Hematopoietic multipotent progenitor cell (in vitro differentiated cells): Measurements from ENCODE around the gene CTSO. TPM values are rescaled to one million over a fixed set of nuclear protein-coding genes. Genes with fewer than 3 reads are reported as not detected.
"Not testable (repeated sequence)": the region's sequence is repeated elsewhere in the genome, so short reads cannot be mapped to it uniquely, and the experiment has no call there.

ENCODE experiments used
- DNase-seq, 3 donors: peaks; one replicate each; pipeline ENCODE4 v3.0.0-alpha.2; 2011 to 2015; ENCODE audit warnings: low read depth in 2 of 3, low spot score in 2 of 3
- total RNA-seq: library from RNA; depleted of rRNA; stranded (reverse); fragments of >200 nt; gene quantifications from one replicate; pipeline ENCODE4 v1.2.3, GENCODE V29; 2012

Gene CTSO
- total RNA-seq, 1 donor = 11.0 TPM

DNA sequence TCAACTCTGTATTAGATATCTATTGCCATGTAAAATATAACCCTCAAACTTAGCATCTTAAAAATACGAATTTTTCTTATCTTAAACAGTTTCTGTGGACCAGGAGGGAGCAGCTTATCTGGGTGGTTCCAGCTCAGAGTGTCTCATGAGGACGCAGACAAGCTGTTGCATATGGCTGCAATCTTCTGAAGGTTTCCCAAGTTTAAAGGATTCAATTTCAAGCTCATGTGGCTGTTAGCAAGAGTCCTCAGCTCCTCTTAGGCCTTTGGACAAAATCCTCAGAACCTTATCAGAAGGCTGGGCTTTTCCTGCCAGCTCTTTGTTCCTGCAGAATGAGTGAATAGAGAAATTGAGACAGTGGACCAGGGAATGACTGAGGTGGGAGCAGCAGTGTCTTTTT is 2.8 kb upstream of the CTSO start:
- DNase-seq = no peak

- no peak for DNase-seq
Measured at GRCh38 chr4:155954939-155955338, 1.3 kb upstream of the CTSO start.

GRCh38 chr4:155954118-155954685 is 536 bp upstream of the CTSO start:
- DNase-seq = peak in 1 of 3 donors; percentile 9

DNA sequence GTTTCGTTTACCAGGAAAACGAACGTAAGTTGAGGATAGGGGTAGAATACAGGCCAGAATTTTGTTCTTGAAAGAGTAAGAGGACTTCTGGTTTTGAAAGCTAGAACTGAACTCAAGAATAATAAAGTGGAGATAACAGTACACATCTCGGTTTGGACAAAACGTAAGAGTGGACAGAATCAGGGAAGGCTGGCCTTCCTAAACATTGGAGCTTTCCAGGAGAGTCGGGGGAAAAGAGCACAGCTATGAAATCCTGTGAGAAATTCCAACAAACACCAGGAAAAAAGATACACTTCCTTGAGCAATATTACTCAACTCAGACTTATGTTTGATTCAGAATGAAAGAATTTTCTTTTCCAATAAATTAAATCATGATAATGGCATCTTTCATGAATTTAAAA is 1.2 kb downstream of the CTSO start:
- no peak for DNase-seq

DNA sequence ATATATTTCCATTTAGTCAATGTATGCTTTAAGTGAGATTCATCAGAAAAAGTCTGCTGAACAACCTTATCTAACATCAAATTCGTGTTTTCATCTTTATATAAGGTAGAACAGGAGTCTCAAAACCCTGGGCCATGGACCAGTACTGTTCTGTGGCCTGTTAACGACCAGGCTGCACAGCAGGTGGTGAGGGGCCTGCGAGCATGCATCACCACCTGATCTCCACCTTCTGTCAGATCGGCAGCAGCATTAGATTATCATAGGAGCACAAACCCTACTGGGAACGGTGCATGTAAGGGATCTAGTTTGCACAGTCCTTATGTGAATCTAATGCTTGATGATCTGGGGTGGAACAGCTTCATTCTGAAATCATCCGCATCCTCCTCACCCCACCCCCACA is 3.2 kb downstream of the CTSO start:
- no peak for DNase-seq

DNA sequence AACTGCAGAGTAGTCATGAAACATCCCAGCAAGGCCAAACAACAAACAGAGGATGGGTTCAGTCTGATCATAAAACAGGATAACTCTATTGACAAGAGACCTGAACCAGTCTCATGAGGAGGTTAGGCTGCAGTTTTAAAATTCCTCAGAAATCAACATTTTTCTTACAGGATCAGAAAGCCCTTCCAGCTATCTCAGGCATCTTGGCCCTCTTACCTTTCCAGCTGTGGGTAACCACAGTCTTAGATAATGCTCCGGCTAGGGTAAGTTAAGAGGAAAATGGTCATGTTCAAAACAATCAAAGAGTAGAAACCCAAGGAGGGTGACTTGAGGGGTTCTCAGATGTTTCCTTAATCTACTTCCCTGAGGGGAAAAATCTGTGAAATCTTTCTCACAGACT is 5.1 kb downstream of the CTSO start:
- no peak for DNase-seq

- no peak for DNase-seq
Measured at GRCh38 chr4:155946486-155946885, 7.2 kb downstream of the CTSO start.

GRCh38 chr4:155944516-155944915 is 9.2 kb downstream of the CTSO start:
- no peak for DNase-seq

- DNase-seq = no peak
Measured at GRCh38 chr4:155943605-155944291, 9.9 kb downstream of the CTSO start.

GRCh38 chr4:155941820-155942219 is 11.8 kb downstream of the CTSO start:
- DNase-seq = no peak

DNA sequence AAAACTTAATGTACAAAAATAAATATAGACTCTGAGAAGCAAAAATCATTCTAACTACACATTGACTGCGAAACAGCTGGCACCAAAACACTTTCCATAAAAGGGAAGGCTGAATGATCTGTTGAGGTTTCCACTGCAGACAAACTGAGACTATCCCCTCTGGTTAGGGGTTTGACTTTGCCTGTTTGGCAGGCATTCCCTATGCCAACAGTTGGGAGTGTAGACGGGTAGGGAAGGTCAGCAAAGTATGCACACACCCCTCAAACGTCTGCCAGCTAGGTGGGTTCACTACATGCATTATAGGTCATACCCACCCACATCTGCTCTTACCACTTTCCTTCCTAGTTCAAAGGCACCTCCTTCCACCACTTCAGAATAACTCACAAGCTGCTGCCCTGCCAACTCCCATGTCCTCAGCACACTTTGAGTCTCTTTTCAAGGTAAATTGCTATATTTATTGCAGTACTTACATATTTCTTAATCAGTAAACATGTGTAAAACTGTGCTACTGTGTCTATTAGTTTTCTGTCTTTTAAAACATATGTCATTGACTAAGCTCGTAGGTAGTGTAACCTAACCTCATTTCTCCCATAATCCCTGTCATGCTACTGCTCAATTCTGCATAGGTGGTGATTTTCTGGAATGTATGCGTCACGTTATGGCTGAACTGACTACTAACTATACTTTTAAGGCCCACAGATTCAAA is 12.4 kb downstream of the CTSO start:
- DNase-seq = no peak

GRCh38 chr4:155935389-155935986 is 18.2 kb downstream of the CTSO start:
- no peak for DNase-seq

DNA sequence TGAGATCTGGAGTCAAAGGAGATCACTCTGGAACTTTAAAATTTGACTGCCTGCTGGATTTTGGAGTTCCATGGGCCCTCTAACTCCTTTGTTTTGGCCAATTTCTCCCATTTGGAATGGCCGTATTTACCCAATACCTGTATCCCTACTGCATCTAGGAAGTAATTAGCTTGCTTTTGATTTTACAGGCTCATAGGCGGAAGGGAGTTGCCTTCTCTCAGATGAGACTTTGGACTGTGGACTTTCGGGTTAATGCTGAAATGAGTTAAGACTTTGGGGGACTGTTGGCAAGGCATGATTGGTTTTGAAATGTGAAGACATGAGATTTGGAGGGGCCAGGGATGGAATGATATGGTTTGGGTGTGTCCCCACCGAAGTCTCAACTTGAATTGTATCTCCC is 19.0 kb downstream of the CTSO start:
- not testable (repeated sequence) for DNase-seq

DNA sequence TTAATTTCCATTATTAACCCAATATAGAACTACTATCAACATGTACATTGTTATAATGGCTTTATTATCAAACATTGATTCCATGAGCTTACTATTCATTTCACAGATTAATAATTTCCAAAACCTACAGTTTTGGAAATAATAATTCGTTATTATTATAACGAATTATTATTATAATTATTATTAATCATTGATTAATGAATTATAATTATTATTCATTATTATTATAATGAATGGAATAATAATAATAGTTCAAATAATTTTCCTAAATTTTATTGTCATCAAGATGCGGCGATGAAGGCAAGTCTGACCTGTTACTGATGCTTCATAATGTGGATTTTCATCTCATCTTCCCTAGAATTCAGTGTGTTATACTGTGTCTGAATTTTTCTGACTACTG is 22.0 kb downstream of the CTSO start:
- DNase-seq = no peak

GRCh38 chr4:155930330-155930729 is 23.3 kb downstream of the CTSO start:
- DNase-seq = no peak

- no peak for DNase-seq
Measured at GRCh38 chr4:155929833-155930232, 23.8 kb downstream of the CTSO start.

- DNase-seq = no peak
Measured at GRCh38 chr4:155924637-155925036, 29.0 kb downstream of the CTSO start.

DNA sequence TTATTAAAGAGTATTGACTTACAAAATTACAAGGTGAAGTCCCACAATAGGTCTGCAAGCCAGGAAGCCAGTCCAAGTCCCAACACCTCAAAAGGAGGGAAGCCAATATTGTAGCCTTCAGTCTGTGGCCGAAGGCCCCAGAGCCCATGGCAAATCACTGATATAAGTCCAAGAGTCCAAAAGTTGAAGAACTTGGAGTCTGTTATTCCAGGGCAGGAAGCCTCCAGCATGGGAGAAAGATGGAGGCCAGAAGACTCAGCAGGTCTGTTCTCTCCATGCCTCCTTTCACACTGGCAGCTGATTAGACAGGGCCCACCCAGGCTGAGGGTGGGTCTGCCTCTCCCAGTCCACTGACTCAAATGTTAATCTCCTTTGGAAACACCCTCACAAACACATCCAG is 32.1 kb downstream of the CTSO start:
- DNase-seq = no peak

DNA sequence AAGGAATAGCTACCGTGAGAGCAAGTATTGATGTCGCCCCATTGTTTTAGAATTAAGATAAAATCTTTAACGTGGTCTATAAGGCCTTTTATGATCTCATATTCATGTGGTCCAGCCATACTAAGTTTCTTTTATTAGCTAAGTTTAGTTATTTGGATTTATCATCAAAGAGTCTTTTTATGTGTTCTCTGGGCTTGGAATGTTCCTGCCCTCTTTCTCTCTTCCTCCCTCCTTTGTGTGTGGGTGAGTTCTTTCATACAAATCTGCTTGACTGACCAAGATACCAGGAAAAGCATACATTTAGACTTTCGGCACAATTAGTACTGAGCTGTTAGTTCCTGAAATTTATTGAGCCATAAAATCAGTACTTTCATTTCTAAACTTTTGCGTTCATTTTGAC is 38.9 kb downstream of the CTSO start:
- DNase-seq = no peak

- DNase-seq = no peak
Measured at GRCh38 chr4:155911905-155912304, 41.8 kb downstream of the CTSO start.

GRCh38 chr4:155909615-155910226 is 43.9 kb downstream of the CTSO start:
- no peak for DNase-seq
